Psoas muscle (tissue), 8 donors: ENCODE results near the gene PIGT. TPM values are rescaled to one million over a fixed set of nuclear protein-coding genes. Genes with fewer than 3 reads are reported as not detected.

Source experiments
- ATAC-seq, 4 donors: fragments of 200-7000 bp; cut with Tn5 transposase; one replicate each; pipeline ENCODE4 v1.9.1; 2020; ENCODE audit warnings: moderate library complexity in 3 of 4, mild to moderate bottlenecking in 2 of 4
- DNase-seq, 2 donors: peaks; one replicate each; pipeline ENCODE4 v3.0.0-alpha.2; 2020
- H3K27ac ChIP-seq: fragments of 200-600 bp; one replicate; pipeline ENCODE4 v1.8.0; 2022
- H3K27me3 ChIP-seq, 3 donors: fragments of 200-600 bp in 1 of 3; one replicate each; pipeline versions ENCODE4 v1.6.1 to v1.8.0; 2013 to 2022; ENCODE audit warnings: low read length in 2 of 3, mild to moderate bottlenecking in 2 of 3, moderate library complexity in 1 of 3; ENCODE audit not compliant: insufficient read depth in 3 of 3
- H3K36me3 ChIP-seq, 2 donors: fragments of 200-600 bp in 1 of 2; one replicate each; pipeline versions ENCODE4 v1.6.1 to v1.8.0; 2013 to 2022; ENCODE audit warnings: low read depth in 1 of 2, mild to moderate bottlenecking in 1 of 2, moderate library complexity in 1 of 2; ENCODE audit not compliant: insufficient read depth in 1 of 2
- H3K4me1 ChIP-seq: fragments of 200-600 bp; one replicate; pipeline ENCODE4 v1.8.0; 2022
- H3K4me3 ChIP-seq: fragments of 200-600 bp; one replicate; pipeline ENCODE4 v1.8.0; 2022; ENCODE audit warnings: mild to moderate bottlenecking
- H3K9me3 ChIP-seq: fragments of 200-600 bp; one replicate; pipeline ENCODE4 v1.8.0; 2022
- CTCF ChIP-seq: fragments of 200-600 bp; IDR thresholded peaks from one replicate; pipeline ENCODE4 v1.8.0; 2022; ENCODE audit warnings: antibody characterized with exemption
- WGBS, 3 donors: extraction: QIAGEN DNeasy Blood & Tissue Kit; methylation state at CpG; one replicate each; pipeline versions ENCODE4 v1.1.6 to v1.1.7; 2013; 5-methylcytosine and 5-hydroxymethylcytosine counted together
- intact Hi-C, 2 donors: fragments of 100-400 bp; cut with DNase I; formaldehyde crosslinking; loops; one replicate each; pipeline versions ENCODE4 v1.11.0 to v1.14.2; 2022
- polyA plus RNA-seq, 3 donors: library from polyadenylated mRNA; stranded (reverse); fragments of 200-250 nt; gene quantifications; one replicate each; pipeline ENCODE4 v1.2.3, GENCODE V29; 2013
- total RNA-seq, 4 donors: library from RNA; stranded (reverse); fragmentation: NEBNext Ultra II Directional in 2 of 4; extraction: Animal tissue kit (Norgen Biotek cat#: 25700) in 2 of 4; gene quantifications; one replicate each; pipeline versions ENCODE4 v1.2.1 to v1.2.4, GENCODE V29; 2021 to 2023
- donor health status: healthy with polysubstance abuse.
- donor health status: DM: no; HTN: no; CAD: no; lungs with moderate emphysema.
- donor health status: Bipolar disorder and iron deficiency.
- donor health status: healthy.
- donor health status: DM: yes; HTN: yes; CAD: no.
- donor health status: DM: no; HTN: no; CAD: no.
- donor health status: DM: no; HTN: no; CAD: no.
- donor health status: DM: yes; HTN: yes; CAD: no.

Gene PIGT
- total and polyA plus RNA-seq, 7 donors: 48.0 to 113 (median 58.8) TPM

- Histone ChIP-seq H3K27me3 (no peaks in the 10 kb centered on the region), H3K4me3 (no peak overlapping the region), H3K9me3 (no peaks in the 10 kb centered on the region), H3K36me3 (no peaks in the 10 kb centered on the region), H3K27ac (no peak overlapping the region), H3K4me1 (no peaks in the 10 kb centered on the region)
- TF ChIP-seq CTCF: no peak
- ATAC-seq: no peak
- DNase-seq: no peak
- WGBS, 3 donors: 64 to 70% (median 66%) methylated on average over 4 of the region's 4 CpGs
- intact Hi-C loops: no loop called here
These were observed 37.1 kb downstream of the PIGT start for GRCh38 chr20:45452772-45453691.

- Histone ChIP-seq H3K36me3 (no peaks in the 10 kb centered on the region), H3K9me3 (no peaks in the 10 kb centered on the region), H3K4me1 (no peaks in the 10 kb centered on the region), H3K27me3 (no peaks in the 10 kb centered on the region), H3K4me3 (no peak overlapping the region), H3K27ac (no peak overlapping the region)
- peak; percentile 21 for TF ChIP-seq CTCF
- WGBS, 3 donors: 14 to 20% (median 17%) methylated on average over 6 of the region's 6 CpGs
- ATAC-seq: no peak
- no peak for DNase-seq
- intact Hi-C loops: no loop called here
These were observed 40.7 kb downstream of the PIGT start for GRCh38 chr20:45456632-45457031.

DNA sequence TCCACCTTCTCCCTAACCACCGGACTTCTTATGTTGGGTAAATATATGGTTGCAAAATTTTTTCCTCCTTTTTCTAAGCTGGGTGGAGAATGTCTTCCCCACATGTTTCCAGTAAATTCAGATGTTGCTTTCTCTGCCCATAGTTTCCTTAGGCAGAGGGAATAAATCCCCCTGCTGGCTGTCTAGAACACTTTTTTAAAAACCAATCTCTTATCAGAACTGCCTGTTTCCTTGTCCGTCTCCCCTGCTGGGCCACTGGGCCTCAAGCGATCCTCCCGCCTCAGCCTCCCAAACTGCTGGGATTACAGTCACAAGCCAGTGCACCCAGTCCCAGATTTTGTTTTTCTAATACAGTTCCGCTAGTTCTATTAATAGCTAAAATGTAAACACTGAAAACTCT is 43.7 kb downstream of the PIGT start:
- ATAC-seq (no peak), DNase-seq (no peak)
- Histone ChIP-seq H3K4me1 (no peaks in the 10 kb centered on the region), H3K27ac (no peak overlapping the region), H3K4me3 (no peak overlapping the region), H3K9me3 (no peaks in the 10 kb centered on the region), H3K27me3 (peaks cover 0 to 8% (median 0%) of the 10 kb centered on the region in 3 donors), H3K36me3 (no peaks in the 10 kb centered on the region)
- 68 to 75% (median 71%) methylated on average over 5 of the region's 5 CpGs for WGBS, 3 donors
- no peak for TF ChIP-seq CTCF
- intact Hi-C loops: no loop called here

- intact Hi-C loops: no loop called here
These were observed 45.3 kb downstream of the PIGT start for GRCh38 chr20:45461225-45461624.

More at GRCh38 chr20:45461225-45461624, 45.3 kb downstream of the PIGT start:
- no peak for TF ChIP-seq CTCF
- H3K4me3 ChIP-seq: no peak overlapping the region
- ATAC-seq: no peak
- no peak for DNase-seq
- H3K9me3 ChIP-seq: no peaks in the 10 kb centered on the region
- no peak overlapping the region for H3K27ac ChIP-seq
- 62 to 65% (median 65%) methylated on average over 1 of the region's 1 CpG for WGBS, 3 donors
- no peaks in the 10 kb centered on the region for H3K4me1 ChIP-seq
- H3K27me3 ChIP-seq: peaks cover 0 to 9% (median 3%) of the 10 kb centered on the region in 3 donors
- no peaks in the 10 kb centered on the region for H3K36me3 ChIP-seq
